Testis (tissue), 3 donors: ENCODE data around the gene SYNM. TPM values are rescaled to one million over a fixed set of nuclear protein-coding genes. Genes with fewer than 3 reads are reported as not detected.

Experiments used
- DNase-seq: peaks from one replicate; pipeline ENCODE4 v3.0.0-alpha.2; 2019
- H3K27ac ChIP-seq, 2 donors: fragments of 200-600 bp; sonication (generic); one replicate each; pipeline ENCODE4 v1.5.1; 2019
- H3K27me3 ChIP-seq: fragments of 200-600 bp; sonication (generic); one replicate; pipeline ENCODE4 v1.5.1; 2019
- H3K36me3 ChIP-seq: fragments of 200-600 bp; sonication (generic); one replicate; pipeline ENCODE4 v1.5.1; 2017; ENCODE audit warnings: low read depth; ENCODE audit errors: missing control alignments
- H3K4me1 ChIP-seq: fragments of 200-600 bp; sonication (generic); one replicate; pipeline ENCODE4 v1.5.1; 2019
- H3K4me3 ChIP-seq, 2 donors: fragments of 200-600 bp; sonication (generic); one replicate each; pipeline ENCODE4 v1.5.1; 2017 to 2019
- H3K9me3 ChIP-seq: fragments of 200-600 bp; sonication (generic); one replicate; pipeline ENCODE4 v1.5.1; 2017
- CTCF ChIP-seq, 3 experiments: fragments of 450-650 bp in 2 of 3; fragments of 200-600 bp in 1 of 3; sonication (generic) in 1 of 3; IDR thresholded peaks; one replicate each; pipeline ENCODE4 v1.5.1; 2016 to 2019; ENCODE audit warnings: antibody characterized with exemption in 3 of 3, mild to moderate bottlenecking in 2 of 3, moderate library complexity in 1 of 3
- POLR2A ChIP-seq: fragments of 450-650 bp; IDR thresholded peaks from one replicate; pipeline ENCODE4 v1.6.1; 2017; ENCODE audit warnings: antibody characterized with exemption, mild to moderate bottlenecking, moderate library complexity
- WGBS, 2 donors: methylation state at CpG; one replicate each; pipeline ENCODE4 v1.1.5; 2018; 5-methylcytosine and 5-hydroxymethylcytosine counted together
- intact Hi-C: fragments of 100-400 bp; cut with DNase I; formaldehyde crosslinking; loops from one replicate; pipeline ENCODE4 v1.15.1; 2023; ENCODE audit warnings: low total_unique reads
- polyA plus RNA-seq: library from polyadenylated mRNA; stranded (reverse); fragments of 350-450 nt; fragmentation: Illumina TruSeq; extraction: RNeasy Lipid Tissue Mini Kit (QIAGEN cat#74804); gene quantifications from one replicate; pipeline ENCODE4 v1.2.3, GENCODE V29; 2014; ENCODE audit warnings: low read depth, low replicate concordance; ENCODE audit not compliant: insufficient read depth
- total RNA-seq, 2 donors: library from RNA; depleted of rRNA; stranded (reverse); fragments of >200 nt; gene quantifications; one replicate each; pipeline ENCODE4 v1.2.3, GENCODE V29; 2016

Gene SYNM
- total and polyA plus RNA-seq, 3 donors from 2014 or later = 10.0 to 17.9 (median 11.1) TPM

- peaks cover 11% of the 10 kb centered on the region for H3K4me1 ChIP-seq
- no peak for DNase-seq
- H3K27ac ChIP-seq = no peak overlapping the region
- no peaks in the 10 kb centered on the region for H3K9me3 ChIP-seq
- TF ChIP-seq POLR2A = no peak
- TF ChIP-seq CTCF (IDR thresholded peaks at IDR 0.05) = no peak
- no peak overlapping the region for H3K4me3 ChIP-seq
- 95 to 99% methylated on average over 4 of the region's 4 CpGs for WGBS, 2 donors
- no peaks in the 10 kb centered on the region for H3K27me3 ChIP-seq
- intact Hi-C loops = no loop called here
- H3K36me3 ChIP-seq = no peaks in the 10 kb centered on the region
Observed at GRCh38 chr15:99172171-99172570, 67.3 kb downstream of the SYNM start.

- no peaks in the 10 kb centered on the region for H3K36me3 ChIP-seq
- peaks cover 11% of the 10 kb centered on the region for H3K4me1 ChIP-seq
- no peak for DNase-seq
- H3K9me3 ChIP-seq = no peaks in the 10 kb centered on the region
- no peak overlapping the region for H3K27ac ChIP-seq
- TF ChIP-seq POLR2A (no peak), CTCF (IDR thresholded peaks at IDR 0.05) (no peak)
- H3K27me3 ChIP-seq = no peaks in the 10 kb centered on the region
- WGBS, 2 donors = 92 to 93% methylated on average over 3 of the region's 3 CpGs
- intact Hi-C loops = no loop called here
- no peak overlapping the region for H3K4me3 ChIP-seq
Observed at GRCh38 chr15:99172989-99173388, 68.1 kb downstream of the SYNM start.

GRCh38 chr15:99174567-99175395 is 69.9 kb downstream of the SYNM start:
- peaks cover 11% of the 10 kb centered on the region for H3K4me1 ChIP-seq
- H3K27me3 ChIP-seq = no peaks in the 10 kb centered on the region
- intact Hi-C loops = no loop called here
- H3K9me3 ChIP-seq = no peaks in the 10 kb centered on the region
- WGBS, 2 donors = 42 to 55% methylated on average over 15 of the region's 15 CpGs
- no peak for TF ChIP-seq CTCF (IDR thresholded peaks at IDR 0.05)
- TF ChIP-seq POLR2A = no peak
- H3K4me3 ChIP-seq = no peak overlapping the region
- peak overlapping the region; percentile 51 to 75 for H3K27ac ChIP-seq
- no peaks in the 10 kb centered on the region for H3K36me3 ChIP-seq
- DNase-seq = peak; percentile 25

GRCh38 chr15:99176757-99177156 is 71.9 kb downstream of the SYNM start:
- H3K9me3 ChIP-seq = no peaks in the 10 kb centered on the region
- WGBS, 2 donors = 92% methylated on average over 2 of the region's 2 CpGs
- peaks cover 17% of the 10 kb centered on the region for H3K4me1 ChIP-seq
- H3K36me3 ChIP-seq = no peaks in the 10 kb centered on the region
- no peaks in the 10 kb centered on the region for H3K27me3 ChIP-seq
- intact Hi-C loops = no loop called here
- H3K27ac ChIP-seq = no peak overlapping the region
- DNase-seq = no peak
- TF ChIP-seq POLR2A (no peak), CTCF (IDR thresholded peaks at IDR 0.05) (no peak)
- no peak overlapping the region for H3K4me3 ChIP-seq

GRCh38 chr15:99177679-99178078 is 72.8 kb downstream of the SYNM start:
- Histone ChIP-seq H3K36me3 (no peaks in the 10 kb centered on the region), H3K27me3 (no peaks in the 10 kb centered on the region), H3K4me1 (peaks cover 17% of the 10 kb centered on the region), H3K4me3 (no peak overlapping the region), H3K27ac (no peak overlapping the region), H3K9me3 (no peaks in the 10 kb centered on the region)
- WGBS, 2 donors = 93 to 100% methylated on average over 2 of the region's 2 CpGs
- no peak for TF ChIP-seq POLR2A
- TF ChIP-seq CTCF (IDR thresholded peaks at IDR 0.05) = no peak
- DNase-seq = no peak
- intact Hi-C loops = no loop called here
